CD1c-positive myeloid dendritic cell (primary cell): ENCODE results near the gene SERPINH1.
A peak's percentile ranks its signal among the peaks of the same experiment; 100 is the strongest.

ENCODE experiments used
- DNase-seq: peaks from one replicate; pipeline ENCODE4 v3.0.0-alpha.2; 2016; ENCODE audit errors: extremely low spot score

Gene SERPINH1

DNA sequence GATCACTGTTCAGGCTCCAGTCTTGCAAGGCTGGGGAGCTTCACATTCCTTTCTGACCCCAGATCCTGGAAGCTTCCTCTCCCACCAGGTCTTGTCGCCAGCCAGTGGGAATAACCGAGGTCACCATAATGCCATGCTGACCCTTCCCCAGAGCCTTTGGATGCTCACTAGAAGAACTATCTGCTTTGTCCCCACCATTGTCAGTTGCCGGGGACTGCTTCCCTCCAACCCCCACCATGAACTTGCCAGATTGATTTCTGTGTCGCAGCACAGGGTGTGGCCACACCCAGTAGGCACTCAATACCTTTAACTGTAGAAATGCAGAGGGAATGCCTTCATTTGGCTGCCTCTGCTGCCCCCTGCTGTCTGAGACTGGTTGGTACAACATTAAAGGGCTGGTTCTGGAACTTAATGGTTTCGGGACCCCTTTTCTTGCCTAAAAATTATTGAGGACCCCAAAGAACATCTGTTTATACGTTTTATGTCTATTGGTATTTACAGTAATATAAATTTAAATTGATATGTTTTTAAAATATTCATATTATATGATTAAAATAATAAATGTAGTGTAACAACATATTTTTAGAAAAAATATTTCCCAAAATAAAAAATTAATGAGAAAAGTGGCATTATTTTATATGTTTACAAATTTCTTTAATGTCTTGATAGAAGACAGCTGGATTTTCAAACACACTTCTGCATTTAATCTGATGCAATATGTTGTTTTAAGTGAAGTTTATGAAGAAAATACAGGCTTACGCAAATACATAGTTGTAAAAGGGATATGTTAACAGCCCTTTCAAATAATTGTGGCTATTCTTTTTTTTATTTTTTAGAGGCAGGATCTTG is 29.6 kb upstream of the SERPINH1 start:
- peak; percentile 88 for DNase-seq

DNA sequence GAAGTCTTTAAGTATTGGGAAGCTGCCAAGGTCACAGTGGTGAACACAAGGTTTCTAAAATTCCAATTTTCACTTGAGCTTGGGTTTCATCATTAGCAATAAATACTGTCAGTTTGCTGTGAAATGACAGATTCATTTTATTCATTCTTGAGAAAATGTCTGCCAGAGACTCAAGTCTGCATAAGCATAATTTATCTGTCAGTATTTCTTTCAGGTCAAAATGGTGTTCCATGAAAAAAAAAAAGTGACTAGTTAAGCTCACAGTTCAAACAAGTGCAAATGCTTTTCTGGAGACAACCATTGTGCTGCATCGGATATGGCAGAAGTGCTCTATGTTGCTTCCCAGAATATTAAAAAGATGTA is 28.2 kb upstream of the SERPINH1 start:
- no peak for DNase-seq

DNA sequence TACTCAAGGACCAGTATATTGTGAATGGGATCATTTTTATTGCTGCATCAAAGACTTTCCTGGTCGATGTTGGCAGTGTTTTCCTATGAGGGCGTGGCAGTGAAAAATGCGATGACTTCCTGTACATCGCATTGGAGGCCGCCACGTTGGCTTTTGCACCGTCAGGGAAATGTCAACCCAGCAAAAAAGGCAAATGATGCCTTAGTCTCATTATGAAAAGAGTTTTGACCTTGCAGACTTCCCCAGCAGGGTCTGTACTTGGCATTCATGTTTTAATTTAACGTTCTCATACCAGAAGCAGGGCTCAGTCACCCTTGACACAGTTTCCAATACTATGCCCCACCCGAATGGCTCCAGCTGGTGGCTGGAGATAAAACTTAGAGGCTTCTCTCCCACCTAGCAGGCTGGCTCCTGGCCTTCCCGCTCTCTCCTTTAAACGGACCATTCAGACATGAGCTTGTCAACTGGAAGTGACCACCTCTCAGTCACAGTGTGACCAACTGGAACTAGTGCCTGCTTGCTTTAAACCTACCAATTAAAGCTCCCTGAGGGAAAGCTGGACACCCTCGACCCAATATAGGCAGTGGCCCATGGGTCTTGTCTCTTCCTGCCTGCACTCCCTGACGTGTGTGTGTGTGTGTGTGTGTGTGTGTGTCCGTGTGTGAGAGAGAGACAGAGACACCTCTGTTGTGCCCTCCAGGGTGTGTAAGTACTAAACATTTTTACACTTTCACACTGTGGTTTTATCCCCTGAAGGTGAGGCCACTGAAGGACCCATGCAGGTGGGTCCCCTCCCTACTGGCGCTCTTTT is 27.6 kb upstream of the SERPINH1 start:
- no peak for DNase-seq

DNA sequence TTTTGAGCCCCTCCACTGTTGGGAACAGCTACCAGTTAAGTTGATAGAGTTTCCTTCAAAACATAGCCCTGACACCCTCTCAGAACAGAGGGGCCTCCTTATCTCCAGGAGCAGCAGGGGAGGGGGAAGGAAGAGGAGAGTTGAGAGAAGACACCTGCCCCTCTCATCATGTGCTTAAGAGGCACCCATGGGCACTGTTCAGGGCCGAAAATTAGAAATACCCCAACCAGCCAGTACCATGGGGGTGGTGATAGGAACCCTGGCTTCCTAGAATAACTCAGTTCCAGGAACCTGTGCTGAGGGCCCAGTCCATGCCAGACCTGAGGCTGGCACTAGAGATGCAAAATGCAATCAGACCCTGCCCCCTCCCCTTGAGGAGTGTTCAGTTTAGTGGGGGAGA is 27.0 kb upstream of the SERPINH1 start:
- no peak for DNase-seq

DNA sequence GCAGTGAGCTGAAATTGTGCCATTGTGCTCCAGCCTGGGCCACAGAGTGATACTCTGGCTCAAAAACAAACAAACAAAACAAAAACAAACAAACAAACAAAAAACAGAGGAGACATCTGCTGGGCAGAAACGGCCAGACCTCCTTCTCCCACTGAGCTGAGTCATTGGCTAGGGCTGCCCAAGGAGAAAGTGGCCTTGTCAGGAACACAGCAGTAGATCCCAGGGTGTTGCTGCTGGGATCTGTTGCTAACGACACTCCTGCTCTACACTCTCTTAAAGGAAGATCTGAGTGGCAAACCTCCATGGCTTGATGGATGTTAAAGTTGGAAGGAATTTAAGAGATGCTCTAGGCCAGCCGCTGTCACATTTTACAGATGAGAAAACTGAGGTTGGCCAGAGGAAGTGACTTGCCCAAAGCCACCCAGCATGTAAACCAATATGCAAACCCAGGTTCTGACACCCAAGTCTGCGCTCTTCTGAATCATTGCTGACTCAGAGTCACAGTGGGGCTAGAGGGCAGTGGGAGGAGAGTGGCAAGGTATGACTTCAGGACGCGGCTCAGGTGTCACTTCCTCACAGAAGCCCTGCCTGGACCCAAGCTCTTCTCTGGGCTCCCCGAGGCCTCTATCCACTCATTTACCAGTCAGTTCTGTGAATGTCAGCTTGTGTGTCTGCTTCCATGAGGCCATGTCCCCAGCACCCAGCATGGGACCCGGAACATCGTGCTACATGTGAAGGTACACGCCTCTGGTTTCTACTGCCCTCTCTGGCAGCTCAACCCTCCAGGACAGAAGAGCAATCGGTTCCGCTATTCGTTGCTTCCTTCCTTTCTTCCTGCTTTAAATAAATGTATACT is 25.0 kb upstream of the SERPINH1 start:
- DNase-seq: peak; percentile 53

DNA sequence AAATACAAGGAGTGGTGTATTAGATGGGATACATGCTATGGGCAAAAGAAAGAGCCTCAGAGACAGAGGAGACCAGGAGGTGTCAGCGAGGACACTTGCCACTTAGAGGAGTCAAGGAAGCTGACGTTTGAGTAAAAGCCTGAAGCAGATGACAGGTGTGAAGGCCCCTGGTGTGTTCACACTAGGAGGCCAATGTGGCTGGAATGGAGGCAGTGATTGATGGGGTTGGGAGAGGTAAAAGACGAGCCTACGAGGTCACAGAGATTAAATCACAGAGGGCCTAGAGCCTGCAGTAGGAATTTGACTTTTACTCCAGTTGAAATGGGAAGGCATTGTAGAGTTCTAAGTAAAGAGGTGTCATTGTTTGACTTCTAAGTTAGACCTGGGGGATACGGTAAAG is 24.3 kb upstream of the SERPINH1 start:
- no peak for DNase-seq

DNA sequence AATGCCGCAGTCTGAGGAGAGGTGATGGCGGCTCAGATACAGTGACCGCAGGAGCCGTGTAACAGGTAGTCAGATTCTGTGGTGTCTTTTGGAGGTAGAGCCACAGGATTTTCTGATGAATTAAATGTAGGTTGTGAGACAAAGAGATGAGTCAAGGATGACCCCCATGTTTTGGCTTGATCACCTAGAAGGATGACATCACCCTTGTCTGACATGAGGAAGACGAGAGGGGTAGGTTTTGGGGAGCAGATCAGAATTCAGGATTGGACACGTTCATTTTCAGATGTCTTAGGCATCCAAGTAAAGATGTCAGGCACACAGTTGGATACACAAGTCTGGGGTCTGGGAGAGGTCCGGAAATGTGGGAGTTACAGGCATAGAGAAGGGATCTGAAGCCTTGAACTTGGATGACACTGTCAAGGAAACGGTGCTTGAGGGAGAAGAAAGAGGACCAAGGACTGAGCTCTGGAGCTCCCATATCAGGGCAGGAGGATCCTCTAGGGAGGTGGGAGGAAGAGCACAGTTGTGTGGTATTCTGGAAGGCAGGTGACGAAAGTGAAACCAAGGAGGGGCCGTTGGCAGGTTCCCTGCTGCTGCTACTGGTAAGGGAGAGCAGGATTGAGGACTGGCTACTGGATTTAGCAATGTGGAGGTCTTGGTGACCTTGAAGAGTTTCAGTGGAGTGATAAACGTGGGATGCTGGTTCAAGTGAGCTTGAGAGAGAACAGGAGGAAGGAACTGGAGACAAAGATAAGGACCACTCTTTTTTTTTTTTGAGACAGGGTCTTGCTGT is 23.7 kb upstream of the SERPINH1 start:
- no peak for DNase-seq

DNA sequence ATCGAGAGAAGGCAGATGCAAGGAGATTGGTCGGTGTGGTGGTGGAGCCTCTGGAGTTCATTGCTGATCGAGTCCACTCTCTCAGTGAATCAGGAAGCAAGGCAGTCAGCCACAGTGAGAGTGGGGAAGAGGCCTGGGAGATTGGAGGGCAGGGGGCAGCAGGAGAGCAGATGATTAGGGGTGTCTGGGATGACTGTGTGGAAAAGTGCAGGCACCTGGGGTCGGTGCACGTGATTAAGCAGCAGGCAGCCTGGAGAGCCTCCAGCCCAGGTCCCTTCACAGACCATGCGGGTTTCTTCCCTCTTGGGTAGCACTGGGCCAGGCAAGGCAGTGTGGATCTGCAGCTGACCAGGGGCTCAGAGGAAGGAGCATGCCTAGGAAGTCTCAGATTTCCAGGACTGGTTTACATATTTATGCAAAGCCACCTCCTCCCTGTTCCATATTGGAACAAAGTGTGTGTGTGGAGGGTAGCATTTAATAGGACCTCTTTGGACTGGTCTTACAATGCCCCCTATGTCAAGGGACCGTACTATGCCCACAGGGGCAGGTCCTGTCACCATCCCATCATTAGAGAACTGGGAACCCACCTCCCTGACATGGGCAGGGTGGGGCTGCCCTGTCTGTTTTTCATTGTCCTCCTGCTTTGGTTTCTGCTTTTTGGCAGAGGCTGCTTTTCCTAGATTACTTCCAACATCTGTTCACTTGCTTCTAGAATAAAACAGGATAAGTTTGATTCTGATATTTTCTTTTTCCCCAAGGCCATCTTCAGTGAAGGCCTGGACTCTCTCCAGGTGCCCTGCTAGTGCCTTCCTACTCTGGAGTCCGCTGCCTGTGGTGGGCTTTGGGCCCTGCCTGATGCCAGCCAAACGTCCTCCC is 22.4 kb upstream of the SERPINH1 start:
- no peak for DNase-seq

DNA sequence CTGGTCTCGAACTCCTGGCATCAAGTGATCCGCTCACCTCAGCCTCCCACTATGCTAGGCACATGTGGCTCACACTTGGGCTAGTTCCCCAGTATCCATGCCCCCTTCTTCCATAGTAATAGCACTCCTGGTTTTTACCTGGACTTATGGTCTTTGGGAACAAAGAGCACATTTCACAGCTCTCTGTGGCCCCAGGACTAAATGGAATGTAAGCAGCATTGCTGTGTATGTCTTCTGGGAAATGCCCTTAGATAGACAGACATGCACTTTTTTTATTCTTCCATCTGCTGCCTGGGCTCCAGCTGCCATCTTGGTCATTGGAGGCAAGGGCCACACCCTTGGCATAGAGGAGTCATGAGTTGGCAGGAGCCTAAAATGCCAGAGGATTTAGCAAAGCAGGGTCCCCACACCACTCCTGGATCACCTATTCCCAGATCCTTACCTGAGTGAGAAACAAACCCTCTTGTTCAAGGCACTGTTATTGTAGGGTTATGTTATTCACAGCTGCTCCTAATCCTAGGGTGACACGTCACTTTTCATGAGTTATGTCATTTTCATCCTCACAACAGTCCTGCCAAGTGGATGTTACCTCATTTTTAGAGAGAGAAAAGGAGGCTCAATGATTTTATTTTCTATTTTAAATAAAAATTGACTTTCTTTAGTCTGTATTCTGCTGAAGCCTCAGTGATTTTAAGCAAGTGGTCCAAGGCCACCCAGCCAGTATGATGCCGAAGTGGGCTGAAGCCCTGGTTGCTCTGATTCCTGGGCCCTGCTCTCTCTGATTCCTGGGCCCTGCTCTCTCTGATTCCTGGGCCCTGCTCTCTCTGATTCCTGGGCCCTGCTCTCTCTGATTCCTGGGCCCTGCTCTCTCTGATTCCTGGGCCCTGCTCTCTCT is 20.6 kb upstream of the SERPINH1 start:
- DNase-seq: no peak

DNA sequence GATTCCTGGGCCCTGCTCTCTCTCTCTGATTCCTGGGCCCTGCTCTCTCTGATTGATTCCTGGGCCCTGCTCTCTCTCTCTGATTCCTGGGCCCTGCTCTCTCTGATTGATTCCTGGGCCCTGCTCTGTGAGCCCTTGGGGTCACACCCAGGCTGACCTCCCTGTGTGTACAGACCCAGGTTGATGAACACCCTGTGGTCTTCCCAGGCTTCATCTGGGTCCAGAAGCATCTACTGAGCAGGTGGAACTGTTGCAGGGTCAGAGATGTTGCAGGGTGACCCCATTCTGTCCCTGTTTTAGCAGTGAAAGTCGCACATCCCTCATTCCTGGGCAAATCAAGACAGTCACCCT is 20.0 kb upstream of the SERPINH1 start:
- no peak for DNase-seq

DNA sequence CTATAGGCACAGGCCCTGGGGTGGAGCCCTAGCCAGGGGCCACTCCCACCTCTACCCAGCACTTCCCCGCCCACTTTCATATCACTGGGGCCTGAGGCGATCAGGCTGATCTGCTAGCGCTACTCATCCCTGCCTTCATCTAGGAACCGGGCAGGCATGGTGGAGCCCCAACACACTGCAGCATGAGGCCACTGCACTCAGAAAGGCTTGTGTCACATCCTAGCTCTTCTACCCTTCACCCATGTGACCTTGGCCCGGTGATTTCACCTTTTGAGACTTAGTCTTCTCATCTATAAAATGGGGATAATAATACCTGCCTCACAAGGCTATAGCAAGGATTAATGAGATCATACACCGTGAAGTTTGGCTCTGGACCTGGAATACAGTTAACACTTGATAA is 18.2 kb upstream of the SERPINH1 start:
- no peak for DNase-seq

DNA sequence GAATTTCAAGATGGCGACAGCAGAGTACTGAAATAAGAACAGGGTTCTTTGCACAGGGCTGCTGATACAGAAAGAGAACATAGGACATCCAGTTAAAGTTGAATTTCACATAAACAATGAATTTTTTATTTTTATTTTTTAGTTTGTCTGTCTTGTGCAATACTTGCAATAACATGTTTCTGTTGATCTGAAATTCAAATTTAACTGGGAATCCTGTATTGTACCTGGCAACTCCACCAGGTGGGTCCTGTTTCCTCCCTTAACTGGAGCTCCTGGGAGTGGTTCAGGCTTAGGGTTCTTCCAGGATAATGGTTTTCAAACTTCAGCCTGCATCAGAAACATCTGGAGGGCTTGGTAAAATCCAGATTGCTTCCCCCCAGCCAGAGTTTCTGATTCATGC is 14.9 kb upstream of the SERPINH1 start:
- DNase-seq: no peak

DNA sequence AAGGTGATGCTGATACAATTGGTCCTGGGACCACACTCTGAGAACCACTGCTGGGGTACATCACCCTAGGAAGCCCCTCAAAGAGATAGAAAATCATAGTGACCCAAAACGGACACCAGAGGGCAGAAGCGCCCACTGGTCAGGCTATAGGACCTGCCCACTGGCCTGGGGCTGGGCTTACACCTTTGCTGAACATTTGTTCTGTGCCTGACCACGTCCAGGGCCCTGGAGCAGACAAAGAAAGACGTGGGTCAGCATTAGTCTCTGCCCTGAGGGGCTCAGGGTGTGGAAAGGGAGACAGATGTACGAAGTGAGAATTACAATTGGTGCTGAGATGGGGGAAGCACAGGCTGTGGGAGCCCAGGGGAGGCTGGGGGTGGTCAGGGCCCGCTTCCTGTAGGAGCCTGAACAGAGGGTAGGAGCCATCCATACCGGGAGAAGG is 14.4 kb upstream of the SERPINH1 start:
- DNase-seq: peak; percentile 56

DNA sequence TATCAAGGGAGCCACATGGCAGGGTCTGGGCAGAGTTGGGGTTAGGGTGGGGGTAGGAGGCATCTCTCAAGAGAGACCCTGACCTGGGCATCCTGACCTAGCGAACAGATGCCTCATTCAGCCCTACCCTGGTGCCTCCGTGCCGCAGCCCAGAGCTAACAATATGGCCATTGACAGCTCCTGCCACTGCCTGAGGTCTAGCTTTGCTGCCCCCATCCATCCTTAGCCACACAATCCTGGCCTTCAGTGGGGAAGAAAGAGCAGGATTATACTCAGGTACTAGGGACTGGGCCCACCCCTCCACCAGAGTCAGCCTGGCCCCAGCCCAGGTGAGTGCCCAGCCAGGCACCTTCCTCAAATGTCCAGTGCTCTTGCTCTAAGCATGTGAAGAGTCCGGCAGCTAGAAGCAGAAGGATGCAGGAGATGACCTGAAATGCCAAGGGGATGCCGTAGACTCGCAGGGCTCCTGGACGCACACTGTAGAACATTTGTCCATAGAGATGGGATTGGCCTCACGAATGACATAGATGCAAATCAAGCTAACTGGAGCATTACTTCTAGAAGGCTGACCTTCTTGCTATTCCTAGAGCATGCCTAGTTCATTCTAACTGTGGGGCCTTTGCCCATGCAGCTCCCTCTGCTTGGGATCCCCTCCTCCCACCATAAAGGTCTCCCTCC is 13.3 kb upstream of the SERPINH1 start:
- no peak for DNase-seq

DNA sequence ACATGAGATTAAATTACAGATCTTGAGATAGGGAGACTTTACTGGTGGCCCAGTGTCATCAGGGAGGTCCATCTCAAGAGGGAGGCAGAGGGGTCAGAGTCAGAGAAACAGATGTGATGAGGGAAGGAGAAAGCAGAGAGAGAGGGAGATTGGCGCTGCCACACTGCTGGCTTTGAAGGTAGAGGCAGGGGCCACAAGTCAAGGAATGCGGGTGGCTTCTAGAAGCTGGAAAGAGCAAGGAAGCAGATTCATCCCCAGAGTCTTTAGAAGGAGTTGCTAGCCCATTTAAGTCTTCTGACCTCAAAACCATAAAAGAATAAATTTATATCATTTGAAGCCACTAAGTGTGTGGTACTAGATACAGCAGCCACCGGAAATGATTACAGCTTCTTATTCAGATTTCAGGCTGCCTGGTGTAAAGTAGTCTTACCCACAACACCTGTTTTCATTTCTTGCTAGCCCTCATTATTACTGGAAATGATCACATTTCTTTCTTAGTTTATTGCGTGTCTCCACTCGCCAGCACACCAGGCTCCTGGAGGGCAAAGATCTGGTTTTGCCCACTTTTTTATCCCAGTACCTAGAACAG is 12.6 kb upstream of the SERPINH1 start:
- no peak for DNase-seq

DNA sequence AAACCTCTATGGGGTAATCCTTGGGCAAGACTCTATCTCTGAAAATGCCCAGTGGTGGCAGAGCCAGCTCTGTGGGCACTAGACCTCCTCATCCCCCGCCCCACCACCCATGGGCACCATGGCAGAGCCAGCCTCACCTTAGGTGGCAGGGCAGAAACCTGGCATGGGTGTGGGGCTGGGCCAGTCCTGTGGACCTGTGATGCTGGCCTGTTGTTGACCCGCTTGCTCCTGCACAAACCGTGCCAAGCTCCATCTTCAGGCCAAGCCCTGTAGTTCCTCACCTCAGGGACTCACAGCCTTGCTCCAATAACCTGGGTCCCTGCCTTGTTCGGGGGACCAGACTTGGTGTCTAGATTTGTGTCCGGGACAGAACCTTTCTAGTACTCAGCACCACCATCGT is 8.9 kb upstream of the SERPINH1 start:
- DNase-seq: no peak

DNA sequence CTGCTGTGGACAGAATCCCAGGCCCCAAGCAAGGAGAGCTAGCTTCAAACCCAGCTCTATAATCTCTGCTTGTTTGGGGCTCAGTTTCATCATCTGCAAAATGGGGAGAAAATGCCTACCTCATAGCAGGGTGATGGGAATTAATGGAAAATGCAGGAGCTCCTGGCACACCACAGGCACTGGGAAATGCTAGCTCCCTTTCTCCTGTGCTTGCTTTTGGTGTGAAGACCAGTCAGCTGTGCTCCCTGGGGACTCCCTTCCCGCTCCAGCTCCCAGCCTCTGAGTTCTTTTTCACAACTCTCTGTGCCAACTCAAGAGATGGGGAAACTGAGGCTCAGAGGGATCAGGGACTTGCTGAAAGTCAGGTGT is 8.2 kb upstream of the SERPINH1 start:
- no peak for DNase-seq

DNA sequence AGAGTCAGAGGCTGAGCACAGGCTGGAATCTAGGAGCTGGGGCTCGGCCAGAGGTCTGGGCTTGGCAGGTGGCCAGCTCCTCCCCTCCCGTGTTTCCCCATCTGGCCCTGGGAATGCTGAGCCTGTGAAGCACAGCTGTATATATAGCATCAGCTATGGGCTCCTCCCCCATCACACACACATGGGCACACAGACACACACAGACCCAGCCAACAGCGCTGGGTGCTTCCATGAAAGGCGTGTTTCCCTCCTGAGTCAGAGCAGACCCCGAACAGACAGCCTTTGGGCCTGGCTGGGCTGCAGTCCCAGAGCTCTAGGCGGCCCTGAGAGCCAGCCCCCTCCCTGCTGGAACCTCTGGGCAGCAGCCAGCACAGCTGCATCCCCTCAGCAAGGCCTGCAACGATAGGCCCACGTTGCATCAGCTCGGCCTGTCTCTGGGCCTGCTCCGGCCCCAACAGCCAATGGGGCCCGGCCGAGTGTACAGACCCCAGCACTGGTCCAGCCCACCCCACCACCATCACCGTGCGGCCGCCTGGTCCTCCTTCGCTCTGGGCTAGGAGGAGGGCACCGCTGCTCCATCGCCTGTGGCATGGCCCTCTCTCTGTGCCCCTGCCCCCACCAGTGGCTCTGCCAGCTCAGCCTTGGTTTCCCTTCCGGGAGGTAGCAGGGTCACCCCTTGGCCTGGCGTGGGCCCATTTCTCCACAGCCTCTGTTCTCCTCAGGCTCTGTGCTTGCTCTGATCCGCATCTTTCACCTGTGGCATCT is 7.6 kb upstream of the SERPINH1 start:
- DNase-seq: no peak
